HEK293 (cell line): Measurements from ENCODE around the gene TUBG2.

Source experiments
- BCL11A ChIP-seq: fragments of 450-650 bp; formaldehyde crosslinking; IDR thresholded peaks from 2 replicates; pipeline ENCODE4 v1.5.1; 2016; ENCODE audit warnings: low read depth, missing biosample characterization, missing genetic modification characterization
- CTCF ChIP-seq: fragments of 450-650 bp; formaldehyde crosslinking; IDR thresholded peaks from 2 replicates; pipeline ENCODE4 v1.5.1; 2016; ENCODE audit warnings: missing biosample characterization, missing genetic modification characterization
- HOXC10 ChIP-seq: sonication (generic); formaldehyde crosslinking; IDR thresholded peaks from 2 replicates; pipeline ENCODE4 v1.8.1; 2023; ENCODE audit warnings: mild to moderate bottlenecking, missing genetic modification reagents
- HOXD13 ChIP-seq: sonication (generic); formaldehyde crosslinking; IDR thresholded peaks from 2 replicates; pipeline ENCODE4 v1.8.0; 2022; ENCODE audit warnings: missing genetic modification reagents, borderline replicate concordance
- PRDM1 ChIP-seq: fragments of 450-650 bp; formaldehyde crosslinking; IDR thresholded peaks from 2 replicates; pipeline ENCODE4; 2016; ENCODE audit warnings: missing biosample characterization, missing genetic modification characterization
- PRDM10 ChIP-seq: fragments of 450-650 bp; formaldehyde crosslinking; IDR thresholded peaks from 2 replicates; pipeline ENCODE4 v1.5.1; 2016; ENCODE audit warnings: missing biosample characterization, missing genetic modification characterization
- PRDM4 ChIP-seq: fragments of 450-650 bp; formaldehyde crosslinking; IDR thresholded peaks from 2 replicates; pipeline ENCODE4 v1.5.1; 2017; ENCODE audit warnings: missing biosample characterization, missing genetic modification characterization
- PRDM6 ChIP-seq: fragments of 450-650 bp; formaldehyde crosslinking; IDR thresholded peaks from 2 replicates; pipeline ENCODE4 v1.5.1; 2017; ENCODE audit warnings: missing biosample characterization, missing genetic modification characterization
- SP3 ChIP-seq: fragments of 450-650 bp; formaldehyde crosslinking; IDR thresholded peaks from 2 replicates; pipeline ENCODE4 v1.5.1; 2016; ENCODE audit warnings: missing biosample characterization, missing genetic modification characterization
- ZBTB11 ChIP-seq: fragments of 450-650 bp; formaldehyde crosslinking; conservative IDR thresholded peaks from 2 replicates; pipeline ENCODE4 v1.5.1; 2016; ENCODE audit warnings: low read depth, missing biosample characterization, missing genetic modification characterization
- ZBTB8A ChIP-seq: fragments of 450-650 bp; formaldehyde crosslinking; IDR thresholded peaks from 2 replicates; pipeline ENCODE4 v1.5.1; 2016; ENCODE audit warnings: missing biosample characterization, missing genetic modification characterization
- ZEB2 ChIP-seq: fragments of 450-650 bp; formaldehyde crosslinking; IDR thresholded peaks from 2 replicates; pipeline ENCODE4 v1.5.1; 2016; ENCODE audit warnings: missing biosample characterization, missing genetic modification characterization
- ZFHX2 ChIP-seq: fragments of 450-650 bp; formaldehyde crosslinking; conservative IDR thresholded peaks from 2 replicates; pipeline ENCODE4 v1.5.1; 2016; ENCODE audit warnings: missing biosample characterization, missing genetic modification characterization
- ZNF155 ChIP-seq: fragments of 450-650 bp; formaldehyde crosslinking; IDR thresholded peaks from 2 replicates; pipeline ENCODE4 v1.5.1; 2016; ENCODE audit warnings: missing biosample characterization, missing genetic modification characterization
- ZNF169 ChIP-seq: fragments of 450-650 bp; formaldehyde crosslinking; IDR thresholded peaks from 2 replicates; pipeline ENCODE4 v1.5.1; 2016; ENCODE audit warnings: missing biosample characterization, missing genetic modification characterization
- ZNF214 ChIP-seq: fragments of 450-650 bp; formaldehyde crosslinking; IDR thresholded peaks from 2 replicates; pipeline ENCODE4 v1.5.1; 2017; ENCODE audit warnings: missing biosample characterization, mild to moderate bottlenecking, missing genetic modification characterization, borderline replicate concordance
- ZNF274 ChIP-seq, 2 experiments: fragments of 200-500 bp in 1 of 2; fragments of 450-650 bp in 1 of 2; sonication (Bioruptor generic) in 1 of 2; formaldehyde crosslinking in 1 of 2; IDR thresholded peaks; 2 replicates each; pipeline versions ENCODE4 v1.5.1 to v1.6.1; 2014 to 2016; ENCODE audit warnings: borderline replicate concordance in 1 of 2, inconsistent platforms in 1 of 2, low read length in 1 of 2, missing biosample characterization in 1 of 2, missing genetic modification characterization in 1 of 2
- ZNF366 ChIP-seq: fragments of 450-650 bp; formaldehyde crosslinking; conservative IDR thresholded peaks from 2 replicates; pipeline ENCODE4 v1.5.1; 2016; ENCODE audit warnings: missing biosample characterization, missing genetic modification characterization
- ZNF37A ChIP-seq: fragments of 450-650 bp; IDR thresholded peaks from 2 replicates; pipeline ENCODE4 v1.5.1; 2018; ENCODE audit warnings: missing biosample characterization, missing genetic modification characterization
- ZNF391 ChIP-seq: fragments of 450-650 bp; formaldehyde crosslinking; IDR thresholded peaks from 2 replicates; pipeline ENCODE4 v1.5.1; 2016; ENCODE audit warnings: low read depth, missing biosample characterization, missing genetic modification characterization, borderline replicate concordance
- ZNF580 ChIP-seq: fragments of 450-650 bp; formaldehyde crosslinking; IDR thresholded peaks from 2 replicates; pipeline ENCODE4 v1.5.1; 2016; ENCODE audit warnings: missing biosample characterization, missing genetic modification characterization
- ZNF639 ChIP-seq: fragments of 450-650 bp; formaldehyde crosslinking; IDR thresholded peaks from 2 replicates; pipeline ENCODE4 v1.5.1; 2016; ENCODE audit warnings: missing biosample characterization, missing genetic modification characterization
- ZNF76 ChIP-seq: fragments of 450-650 bp; formaldehyde crosslinking; IDR thresholded peaks from 2 replicates; pipeline ENCODE4; 2016; ENCODE audit warnings: low read depth, missing biosample characterization, missing genetic modification characterization, borderline replicate concordance
- ZSCAN23 ChIP-seq: fragments of 450-650 bp; formaldehyde crosslinking; IDR thresholded peaks from 2 replicates; pipeline ENCODE4 v1.5.1; 2016; ENCODE audit warnings: missing biosample characterization, missing genetic modification characterization

The TUBG2 gene

GRCh38 chr17:42682722-42683403 lies 23.8 kb downstream of the TUBG2 start (continued):
- TF ChIP-seq ZNF639 (no peak; the same call in 1 of the 2 replicates), ZNF155 (tag by site-specific recombination) (no peak), ZNF76 (tag by site-specific recombination) (0 out of 2 replicates have a peak, but pooled peaks have one; percentile 59), ZNF391 (tag by site-specific recombination) (no peak), HOXD13 (CRISPR knock-in tag) (no peak), ZSCAN23 (tag by site-specific recombination) (no peak), BCL11A (tag by site-specific recombination) (no peak), ZFHX2 (tag by site-specific recombination) (no peak), PRDM4 (no peak), ZNF580 (tag by site-specific recombination) (no peak), ZNF169 (tag by site-specific recombination) (no peak), ZEB2 (tag by site-specific recombination) (peak; percentile 70; the same call in 1 of the 2 replicates), HOXC10 (CRISPR knock-in tag) (no peak), CTCF (tag by site-specific recombination) (no peak), SP3 (tag by site-specific recombination) (no peak), PRDM1 (tag by site-specific recombination) (no peak), ZNF366 (tag by site-specific recombination) (no peak), ZBTB8A (peak; percentile 29; the same call in 1 of the 2 replicates), ZNF214 (tag by site-specific recombination) (no peak), ZBTB11 (tag by site-specific recombination) (0 out of 2 replicates have a peak, but pooled peaks have one; percentile 49), PRDM10 (tag by site-specific recombination) (no peak), ZNF274 (IDR thresholded peaks at IDR 0.05; ENCODE audit: low read length) (no peak), ZNF274 (tag by site-specific recombination; IDR thresholded peaks at IDR 0.05; ENCODE audit: borderline replicate concordance) (no peak), ZNF37A (no peak), PRDM6 (tag by site-specific recombination) (no peak)
